Muscle layer of colon (tissue), 2 donors: ENCODE measurements around the gene ENTREP1.
"Not testable (repeated sequence)": the region's sequence is repeated elsewhere in the genome, so short reads cannot be mapped to it uniquely, and the experiment has no call there.

Source experiments
- H3K27ac ChIP-seq: one replicate; pipeline ENCODE4 v1.7.0; 2013; ENCODE audit warnings: low read depth, mild to moderate bottlenecking, low read length, moderate library complexity
- H3K27me3 ChIP-seq, 2 donors: one replicate each; pipeline ENCODE4 v1.7.0; 2013; ENCODE audit warnings: low read length in 2 of 2, mild to moderate bottlenecking in 2 of 2; ENCODE audit not compliant: insufficient read depth in 2 of 2, control insufficient read depth in 1 of 2
- H3K36me3 ChIP-seq: one replicate; pipeline ENCODE4 v1.7.0; 2013; ENCODE audit warnings: mild to moderate bottlenecking, low read length; ENCODE audit not compliant: insufficient read depth
- H3K4me1 ChIP-seq: one replicate; pipeline ENCODE4 v1.7.0; 2013; ENCODE audit warnings: mild to moderate bottlenecking, low read length; ENCODE audit not compliant: insufficient read depth
- H3K4me3 ChIP-seq, 2 donors: one replicate each; pipeline ENCODE4 v1.7.0; 2013; ENCODE audit warnings: low read length in 2 of 2, low read depth in 1 of 2, mild to moderate bottlenecking in 1 of 2, moderate library complexity in 1 of 2
- H3K9ac ChIP-seq: one replicate; pipeline ENCODE4 v1.7.0; 2013; ENCODE audit warnings: low read length
- H3K9me3 ChIP-seq: one replicate; pipeline ENCODE4 v1.7.0; 2013; ENCODE audit warnings: mild to moderate bottlenecking, low read length
- donor health status: abdominal sarcoma.
- donor health status: Adenocarcinoma of cecum.

ENTREP1 gene

GRCh38 chr9:69433968-69434367 is 109.0 kb downstream of the ENTREP1 start:
- H3K9ac ChIP-seq: no peak overlapping the region
- H3K4me1 ChIP-seq: no peaks in the 10 kb centered on the region
- H3K4me3 ChIP-seq: no peak overlapping the region
- H3K36me3 ChIP-seq: no peaks in the 10 kb centered on the region
- H3K9me3 ChIP-seq: no peaks in the 10 kb centered on the region
- H3K27me3 ChIP-seq: no peaks in the 10 kb centered on the region
- no peak overlapping the region for H3K27ac ChIP-seq

DNA sequence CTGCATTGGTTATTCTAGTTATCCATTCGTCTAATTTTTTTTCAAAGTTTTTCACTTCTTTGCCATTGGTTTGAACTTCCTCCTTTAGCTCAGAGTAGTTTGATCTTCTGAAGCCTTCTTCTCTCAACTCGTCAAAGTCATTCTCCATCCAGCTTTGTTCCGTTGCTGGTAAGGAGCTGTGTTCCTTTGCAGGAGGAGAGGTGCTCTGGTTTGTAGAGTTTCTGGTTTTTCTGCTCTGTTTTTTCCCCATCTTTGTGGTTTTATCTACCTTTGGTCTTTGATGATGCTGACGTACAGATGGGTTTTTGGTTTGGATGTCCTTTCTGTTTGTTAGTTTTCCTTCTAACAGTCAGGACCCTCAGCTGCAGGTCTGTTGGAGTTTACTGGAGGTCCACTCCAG is 114.6 kb downstream of the ENTREP1 start:
- H3K4me1 ChIP-seq, H3K27me3 ChIP-seq, H3K27ac ChIP-seq, H3K9me3 ChIP-seq, H3K4me3 ChIP-seq, H3K36me3 ChIP-seq, H3K9ac ChIP-seq: not testable (repeated sequence)

DNA sequence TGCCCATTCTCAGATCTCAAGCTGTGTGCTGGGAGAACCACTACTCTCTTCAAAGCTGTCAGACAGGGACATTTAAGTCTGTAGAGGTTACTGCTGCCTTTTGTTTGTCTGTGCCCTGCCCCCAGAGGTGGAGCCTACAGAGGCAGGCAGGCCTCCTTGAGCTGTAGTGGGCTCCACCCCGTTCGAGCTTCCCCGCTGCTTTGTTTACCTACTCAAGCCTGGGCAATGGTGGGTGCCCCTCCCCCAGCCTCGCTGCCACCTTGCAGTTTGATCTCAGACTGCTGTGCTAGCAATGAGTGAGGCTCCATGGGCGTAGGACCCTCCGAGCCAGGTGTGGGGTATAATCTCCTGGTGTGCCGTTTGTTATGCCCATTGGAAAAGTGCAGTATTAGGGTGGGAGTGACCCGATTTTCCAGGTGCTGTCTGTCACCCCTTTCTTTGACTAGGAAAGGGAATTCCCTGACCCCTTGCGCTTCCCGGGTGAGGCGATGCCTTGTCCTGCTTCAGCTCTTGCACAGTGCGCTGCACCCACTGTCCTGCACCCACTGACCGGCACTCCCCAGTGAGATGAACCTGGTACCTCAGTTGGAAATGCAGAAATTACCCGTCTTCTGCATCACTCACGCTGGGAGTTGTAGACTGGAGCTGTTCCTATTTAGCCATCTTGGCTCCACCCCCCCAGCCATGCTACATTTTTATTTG is 115.4 kb downstream of the ENTREP1 start:
- not testable (repeated sequence) for H3K27me3 ChIP-seq, H3K4me1 ChIP-seq, H3K36me3 ChIP-seq, H3K27ac ChIP-seq, H3K9ac ChIP-seq, H3K9me3 ChIP-seq, H3K4me3 ChIP-seq
